ENCODE data around the gene OR51Q1. TPM values are rescaled to one million over a fixed set of nuclear protein-coding genes. Genes with fewer than 3 reads are reported as not detected.

OR51Q1 gene
- total and polyA plus RNA-seq, 10 of the 15 experiments (the other 5 are each of a cell fraction or from before 2014, with no cell fraction given): not detected

DNA sequence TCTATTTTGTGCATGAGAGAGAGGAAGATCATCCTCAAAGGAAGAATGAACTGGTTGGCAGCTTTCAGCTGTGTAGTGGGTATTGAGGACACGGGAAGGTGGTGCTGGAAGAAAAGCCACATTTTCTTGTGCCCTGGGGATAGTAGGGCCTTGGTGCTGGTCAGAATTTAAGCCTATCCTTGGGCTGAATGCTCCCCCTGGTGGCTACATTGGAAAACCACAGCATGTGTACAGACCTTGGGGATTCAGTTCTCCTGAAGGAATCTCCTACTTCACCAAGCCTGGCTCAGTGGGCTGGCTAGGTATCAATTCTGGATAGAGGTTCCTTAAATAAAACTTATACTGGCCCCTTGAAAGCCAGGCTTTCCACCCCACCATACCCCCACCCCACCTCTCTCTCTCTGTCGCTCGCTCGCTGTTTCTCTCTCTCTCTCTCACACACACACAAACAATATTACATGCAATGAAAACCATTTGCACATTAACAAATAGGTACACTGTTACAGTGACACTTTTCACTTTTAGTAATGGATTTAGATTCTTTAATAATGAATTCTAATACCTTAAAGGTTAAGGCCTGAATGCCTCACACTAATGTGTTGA lies 41.1 kb upstream of the OR51Q1 start:
- Histone ChIP-seq H3K79me2 (ENCODE audit: control insufficient read depth, insufficient read depth, low read length) (no peaks in the 10 kb centered on the region), H3K4me2 (ENCODE audit: control insufficient read depth, insufficient read depth) (no peak overlapping the region), H4K20me1 (ENCODE audit: control insufficient read depth, insufficient read depth) (no peaks in the 10 kb centered on the region), H3K9ac (ENCODE audit: control insufficient read depth, insufficient read depth, low read length) (no peak overlapping the region), H3K36me3 (ENCODE audit: control insufficient read depth in 2 of 2, insufficient read depth in 2 of 2, low read length in 1 of 2) (no peaks in the 10 kb centered on the region), H3K27me3 (replicated peaks in 1 of 2; ENCODE audit: control insufficient read depth in 2 of 2, insufficient read depth in 2 of 2, low read length in 1 of 2) (no peaks in the 10 kb centered on the region), H2AFZ (ENCODE audit: control insufficient read depth, low read depth, low read length) (no peak overlapping the region), H3K9me3 (replicated peaks; ENCODE audit: control insufficient read depth, insufficient read depth, low read length) (no peaks in the 10 kb centered on the region), H3K4me3 (no peak overlapping the region), H3K4me1 (ENCODE audit: control insufficient read depth, insufficient read depth, low read length) (no peaks in the 10 kb centered on the region), H3K27ac (ENCODE audit: control insufficient read depth, insufficient read depth) (no peak overlapping the region)
- DNase-seq (ENCODE audit: low read depth, low spot score): no peak
- in situ Hi-C loops (cut with MboI): loop anchor here (5.0 kb wide), 1 partner anchor 259 kb away; no protein-coding TSS in a partner anchor
- SMC1A ChIA-PET (ENCODE audit: uncharacterized antibody, unreplicated experiment): interaction anchor here (1.2 kb wide), 1 partner anchor 110 kb away, joined by 3 read pairs; no protein-coding TSS in a partner anchor
- BruUV-seq (replicated peaks): no TSS peak
- POLR2A ChIA-PET: no interaction called here
- peak; percentile 92 for TF ChIP-seq SMC3 (IDR thresholded peaks at IDR 0.05; ENCODE audit: borderline replicate concordance, low read length)
- peak; percentile 83 for TF ChIP-seq RUNX3 (IDR thresholded peaks at IDR 0.05; ENCODE audit: low read length)
- no peak for TF ChIP-seq POLR2A (IDR thresholded peaks at IDR 0.05; ENCODE audit: low read depth, low read length)
- TF ChIP-seq ASH2L (IDR thresholded peaks at IDR 0.05; ENCODE audit: borderline replicate concordance, low read depth): no peak
- no peak for TF ChIP-seq TAF1 (IDR thresholded peaks at IDR 0.05; ENCODE audit: borderline replicate concordance, low read depth, low read length)
- peak; percentile 71 to 83 (median 80) for TF ChIP-seq CTCF (IDR thresholded peaks at IDR 0.05 in 2 of 3, conservative IDR thresholded peaks at IDR 0.05 in 1 of 3; ENCODE audit: control insufficient read depth in 2 of 3, extremely low read depth in 1 of 3, insufficient read depth in 1 of 3, low read depth in 3 of 3, low read length in 3 of 3)
- peak; percentile 83 for TF ChIP-seq RAD21 (IDR thresholded peaks at IDR 0.05; ENCODE audit: insufficient read depth, low read depth, low read length)
- no peak for TF ChIP-seq EGR1 (IDR thresholded peaks at IDR 0.05; ENCODE audit: borderline replicate concordance in 1 of 2, low read depth in 2 of 2, low read length in 2 of 2)
- no peak for TF ChIP-seq IRF3 (IDR thresholded peaks at IDR 0.05)
- TF ChIP-seq NRF1 (conservative IDR thresholded peaks at IDR 0.05; ENCODE audit: low read depth, low read length): no peak
- TF ChIP-seq SUZ12 (IDR thresholded peaks at IDR 0.05; ENCODE audit: unreplicated experiment): no peak
- peak; percentile 62; the same call in 1 of the 2 replicates for TF ChIP-seq CBFB (IDR thresholded peaks at IDR 0.05; ENCODE audit: low read depth)
- RAD21 ChIA-PET (ENCODE audit: unreplicated experiment): interaction anchor here (0.9 to 1.4 kb wide), 2 partner anchors 38 to 180 kb away, joined by 3 read pairs; partner anchors contain the start of gene OR51B5
- CTCF ChIA-PET: interaction anchor here (0.7 to 1.3 kb wide), 5 partner anchors 10 to 256 kb away, joined by 3 to 4 read pairs (median 3); no protein-coding TSS in a partner anchor
- 50% methylated on average over 4 of the region's 4 CpGs for WGBS (ENCODE audit: insufficient coverage, insufficient replicate concordance, low lambda C conversion rate, missing lambda C conversion rate)
- peak; percentile 85 for FAIRE-seq
- intact Hi-C loops (cut with micrococcal nuclease; ENCODE audit: unreplicated experiment): loop anchor here (1.0 to 5.0 kb wide), 6 partner anchors 90 to 1194 kb away; partner anchors contain the start of gene OR52N2
- peak; percentile 98 for ATAC-seq

All from GM12878 (cell line).